Measurements from ENCODE around the gene SLC6A12. TPM values are rescaled to one million over a fixed set of nuclear protein-coding genes. Genes with fewer than 3 reads are reported as not detected.
A peak's percentile ranks its signal among the peaks of the same experiment; 100 is the strongest.

The SLC6A12 gene
- total RNA-seq, 1 donor from 2014 or later = not detected

DNA sequence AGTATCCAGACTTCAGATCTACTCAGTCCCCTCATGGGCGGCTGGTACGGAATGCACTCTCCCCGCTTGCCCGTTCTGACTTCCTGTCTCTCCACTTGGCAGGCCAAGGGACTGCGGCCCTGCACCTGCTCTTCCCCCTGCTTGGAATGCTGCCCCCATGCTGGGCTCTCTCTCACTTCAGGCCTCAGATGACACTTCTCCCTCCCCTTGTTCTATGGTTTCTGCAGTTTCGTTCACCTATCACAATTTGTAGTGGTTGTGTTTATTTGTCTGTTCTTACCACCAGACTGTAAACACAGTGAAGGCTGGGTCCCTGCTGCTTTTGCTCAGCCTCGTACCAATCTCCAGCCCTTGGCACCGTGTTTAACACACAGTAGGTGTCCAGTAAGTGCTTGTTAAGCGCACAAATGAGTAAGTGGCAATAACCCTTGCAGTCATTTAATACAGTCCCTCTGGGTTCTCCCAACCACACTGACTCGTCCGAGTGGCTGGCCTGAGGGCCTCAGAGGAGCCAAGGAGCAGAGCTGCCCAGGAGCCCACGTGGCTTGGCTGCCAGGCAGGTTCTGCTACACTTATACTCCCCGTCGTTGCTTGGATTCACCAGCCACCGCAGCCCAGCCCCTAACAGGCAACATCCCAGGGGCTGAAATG lies 11.8 kb downstream of the SLC6A12 start:
- no peaks in the 10 kb centered on the region for H3K27me3 ChIP-seq
- H3K4me3 ChIP-seq = no peak overlapping the region
- TF ChIP-seq POLR2AphosphoS5 (IDR thresholded peaks at IDR 0.05; ENCODE audit: insufficient read depth in 1 of 2, low read depth in 1 of 2) (no peak), POLR2A (IDR thresholded peaks at IDR 0.05) (no peak)
- TF ChIP-seq, protein P1, sequence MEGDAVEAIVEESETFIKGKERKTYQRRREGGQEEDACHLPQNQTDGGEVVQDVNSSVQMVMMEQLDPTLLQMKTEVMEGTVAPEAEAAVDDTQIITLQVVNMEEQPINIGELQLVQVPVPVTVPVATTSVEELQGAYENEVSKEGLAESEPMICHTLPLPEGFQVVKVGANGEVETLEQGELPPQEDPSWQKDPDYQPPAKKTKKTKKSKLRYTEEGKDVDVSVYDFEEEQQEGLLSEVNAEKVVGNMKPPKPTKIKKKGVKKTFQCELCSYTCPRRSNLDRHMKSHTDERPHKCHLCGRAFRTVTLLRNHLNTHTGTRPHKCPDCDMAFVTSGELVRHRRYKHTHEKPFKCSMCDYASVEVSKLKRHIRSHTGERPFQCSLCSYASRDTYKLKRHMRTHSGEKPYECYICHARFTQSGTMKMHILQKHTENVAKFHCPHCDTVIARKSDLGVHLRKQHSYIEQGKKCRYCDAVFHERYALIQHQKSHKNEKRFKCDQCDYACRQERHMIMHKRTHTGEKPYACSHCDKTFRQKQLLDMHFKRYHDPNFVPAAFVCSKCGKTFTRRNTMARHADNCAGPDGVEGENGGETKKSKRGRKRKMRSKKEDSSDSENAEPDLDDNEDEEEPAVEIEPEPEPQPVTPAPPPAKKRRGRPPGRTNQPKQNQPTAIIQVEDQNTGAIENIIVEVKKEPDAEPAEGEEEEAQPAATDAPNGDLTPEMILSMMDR (IDR thresholded peaks at IDR 0.05) = no peak
- H3K27ac ChIP-seq = no peak overlapping the region
- H3K9me3 ChIP-seq = no peaks in the 10 kb centered on the region
- peaks cover 15% of the 10 kb centered on the region for H3K4me1 ChIP-seq
- H3K36me3 ChIP-seq = no peaks in the 10 kb centered on the region
- intact Hi-C loops (cut with DNase I) = no loop called here
- DNase-seq (ENCODE audit: extremely low spot score in 2 of 2) = no peak

DNA sequence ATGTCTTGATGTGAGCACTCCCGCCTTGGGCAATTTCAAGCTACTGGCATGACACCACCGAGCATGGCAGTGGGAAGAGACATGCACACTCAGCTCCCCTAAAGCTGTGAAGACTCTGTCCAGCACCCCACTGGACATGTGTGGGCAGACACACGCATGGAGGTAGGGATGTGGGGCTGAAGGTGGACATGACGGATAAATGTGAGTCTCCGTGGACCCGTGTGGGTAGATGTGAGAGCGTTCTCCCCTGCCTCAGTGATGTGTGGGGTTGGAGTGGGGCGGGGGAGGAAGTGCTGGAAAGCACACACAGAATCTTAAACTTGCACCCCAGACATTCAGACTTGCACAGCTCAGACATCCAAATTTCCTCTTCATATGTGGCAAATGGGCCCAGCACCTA lies 12.6 kb downstream of the SLC6A12 start:
- Histone ChIP-seq H3K9me3 (no peaks in the 10 kb centered on the region), H3K36me3 (no peaks in the 10 kb centered on the region), H3K27ac (no peak overlapping the region), H3K4me1 (peaks cover 15% of the 10 kb centered on the region), H3K27me3 (no peaks in the 10 kb centered on the region), H3K4me3 (no peak overlapping the region)
- no peak for DNase-seq (ENCODE audit: extremely low spot score in 2 of 2)
- TF ChIP-seq POLR2A (IDR thresholded peaks at IDR 0.05) (no peak), POLR2AphosphoS5 (IDR thresholded peaks at IDR 0.05; ENCODE audit: insufficient read depth in 1 of 2, low read depth in 1 of 2) (no peak)
- TF ChIP-seq, protein P1 (IDR thresholded peaks at IDR 0.05) = no peak
- intact Hi-C loops (cut with DNase I) = no loop called here

- intact Hi-C loops (cut with DNase I) = no loop called here
- Histone ChIP-seq H3K27me3 (no peaks in the 10 kb centered on the region), H3K36me3 (no peaks in the 10 kb centered on the region), H3K9me3 (no peaks in the 10 kb centered on the region), H3K4me3 (no peak overlapping the region), H3K4me1 (peaks cover 5% of the 10 kb centered on the region), H3K27ac (peak overlapping the region; percentile 64)
- DNase-seq (ENCODE audit: extremely low spot score in 2 of 2) = no peak
- TF ChIP-seq, protein P1 (IDR thresholded peaks at IDR 0.05) = no peak
- TF ChIP-seq POLR2AphosphoS5 (IDR thresholded peaks at IDR 0.05; ENCODE audit: insufficient read depth in 1 of 2, low read depth in 1 of 2) (no peak), POLR2A (IDR thresholded peaks at IDR 0.05) (no peak)
Measured at GRCh38 chr12:198705-199104, 15.3 kb downstream of the SLC6A12 start.

- H3K9me3 ChIP-seq = no peaks in the 10 kb centered on the region
- TF ChIP-seq POLR2AphosphoS5 (IDR thresholded peaks at IDR 0.05; ENCODE audit: insufficient read depth in 1 of 2, low read depth in 1 of 2) = no peak
- no peak for TF ChIP-seq POLR2A (IDR thresholded peaks at IDR 0.05)
- TF ChIP-seq, protein P1 (IDR thresholded peaks at IDR 0.05) = no peak
- H3K4me1 ChIP-seq = peaks cover 5% of the 10 kb centered on the region
- no peaks in the 10 kb centered on the region for H3K36me3 ChIP-seq
- no peaks in the 10 kb centered on the region for H3K27me3 ChIP-seq
- DNase-seq (ENCODE audit: extremely low spot score in 2 of 2) = no peak
- no peak overlapping the region for H3K4me3 ChIP-seq
- H3K27ac ChIP-seq = no peak overlapping the region
- intact Hi-C loops (cut with DNase I) = no loop called here
Measured at GRCh38 chr12:197911-198695, 15.9 kb downstream of the SLC6A12 start.

GRCh38 chr12:197347-197746 lies 16.6 kb downstream of the SLC6A12 start:
- Histone ChIP-seq H3K9me3 (no peaks in the 10 kb centered on the region), H3K4me3 (no peak overlapping the region), H3K36me3 (no peaks in the 10 kb centered on the region), H3K27me3 (no peaks in the 10 kb centered on the region), H3K4me1 (peaks cover 5% of the 10 kb centered on the region), H3K27ac (no peak overlapping the region)
- DNase-seq (ENCODE audit: extremely low spot score in 2 of 2) = no peak
- intact Hi-C loops (cut with DNase I) = no loop called here
- TF ChIP-seq POLR2AphosphoS5 (IDR thresholded peaks at IDR 0.05; ENCODE audit: insufficient read depth in 1 of 2, low read depth in 1 of 2) = no peak
- TF ChIP-seq, protein P1 (IDR thresholded peaks at IDR 0.05) = no peak
- no peak for TF ChIP-seq POLR2A (IDR thresholded peaks at IDR 0.05)

Measured in vagina (tissue), 2 donors.